NAMALWA (cell line): ENCODE measurements around the gene TXN2.
A peak's percentile ranks its signal among the peaks of the same experiment; 100 is the strongest.
"Not testable (repeated sequence)": the region's sequence is repeated elsewhere in the genome, so short reads cannot be mapped to it uniquely, and the experiment has no call there.

Experiments
- DNase-seq: peaks from one replicate; pipeline ENCODE4 v3.0.0-alpha.2; 2015; ENCODE audit warnings: low spot score

TXN2 gene

DNA sequence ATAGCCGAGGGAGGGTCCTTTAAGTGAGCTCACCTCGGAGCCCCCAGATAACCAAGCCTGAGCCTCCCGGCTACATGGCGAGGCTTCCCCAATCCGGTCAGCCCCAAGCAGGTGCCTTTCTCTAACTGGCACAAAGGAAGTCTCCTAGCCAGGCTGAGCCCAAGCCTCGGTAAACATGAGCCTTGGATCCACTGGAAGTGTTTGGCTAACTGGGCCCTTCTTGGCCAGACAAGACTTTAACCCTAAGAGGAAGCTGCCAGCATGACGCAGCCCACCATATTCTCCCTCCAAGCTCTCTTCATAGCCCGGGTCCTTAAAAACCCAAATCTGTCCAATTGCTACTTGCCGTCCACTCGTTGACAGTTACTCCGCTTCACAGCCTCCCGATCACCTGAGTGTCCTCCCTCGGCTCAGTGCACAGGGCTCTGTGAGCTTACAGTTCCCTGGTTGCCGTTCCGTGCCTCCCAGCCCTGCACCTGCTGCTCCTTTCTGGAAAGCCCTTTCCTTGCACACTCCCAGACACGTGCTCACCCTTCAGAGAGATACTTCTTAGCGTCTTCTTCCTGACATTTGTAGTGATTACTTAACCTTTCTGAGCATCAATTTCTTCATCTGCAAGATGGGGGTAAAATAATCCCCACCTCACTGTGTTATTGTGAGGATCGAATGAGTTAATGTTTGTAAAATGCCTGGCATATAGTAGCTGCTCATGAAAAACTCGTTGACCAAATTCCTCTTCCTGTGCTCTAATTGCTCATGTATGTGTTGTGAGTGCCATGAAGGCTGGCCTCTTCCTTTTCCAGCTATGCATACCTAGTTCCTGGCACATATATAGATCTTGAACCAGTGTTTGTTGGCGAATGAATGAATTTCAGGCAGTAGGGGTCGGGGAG lies 25.6 kb downstream of the TXN2 start:
- no peak for DNase-seq

DNA sequence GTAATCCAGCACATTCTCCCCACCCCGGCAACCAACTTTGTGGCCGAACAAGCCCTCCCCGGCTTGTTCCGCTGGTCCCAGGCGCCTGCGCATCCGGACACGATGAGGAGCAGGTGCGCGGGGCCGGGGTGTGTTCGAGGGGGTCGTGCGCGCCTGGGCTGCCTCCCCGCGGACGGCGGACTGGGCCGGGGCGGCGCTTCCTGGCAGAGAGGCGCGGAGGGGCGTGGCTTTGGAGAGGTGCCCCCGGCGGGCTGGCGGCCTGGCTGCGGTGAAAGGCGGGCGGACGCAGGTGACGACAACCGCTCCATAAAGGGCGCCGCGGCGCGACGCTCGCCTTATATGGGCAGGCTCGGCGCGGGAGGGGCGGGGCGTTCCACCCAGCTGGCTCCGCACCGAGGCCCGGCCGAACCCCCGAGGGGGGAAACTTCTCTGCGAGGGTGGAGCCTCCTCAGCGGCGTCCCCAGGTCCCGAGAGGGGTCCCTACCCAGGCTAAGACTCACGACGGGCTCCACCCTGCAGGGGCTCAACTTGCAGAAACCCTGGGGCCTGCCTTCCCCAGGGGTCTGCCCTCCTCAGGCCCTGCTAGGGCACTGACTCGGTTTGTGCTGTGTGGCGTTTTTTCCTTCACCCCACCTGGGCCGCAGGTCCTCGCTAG lies 26.4 kb downstream of the TXN2 start:
- peak; percentile 94 for DNase-seq

DNA sequence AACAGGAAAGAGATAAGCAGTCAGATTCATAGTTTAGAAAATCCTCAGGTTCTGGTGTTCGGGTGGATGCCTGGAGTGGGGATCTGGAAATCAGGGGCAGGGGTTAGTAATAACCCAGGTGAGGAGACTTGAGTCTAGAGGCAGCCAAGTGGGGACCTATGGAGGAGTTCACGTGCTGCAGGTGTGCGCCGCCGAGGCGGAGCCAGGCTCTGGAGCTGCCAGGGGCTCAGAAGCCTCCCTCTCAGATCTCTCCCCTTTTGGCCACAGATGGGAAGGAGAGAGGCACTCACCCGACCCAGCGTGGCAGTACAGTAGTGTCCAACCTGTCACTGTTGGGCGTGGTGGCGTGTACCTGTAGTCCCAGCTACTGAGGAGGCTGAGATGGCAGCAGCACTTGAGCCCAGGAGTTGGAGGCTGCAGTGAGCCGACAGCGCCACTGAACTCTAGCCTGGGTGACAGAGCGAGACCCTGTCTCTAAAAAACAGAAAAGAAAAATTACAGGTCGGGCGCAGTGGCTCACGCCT lies 27.5 kb downstream of the TXN2 start:
- DNase-seq = no peak

DNA sequence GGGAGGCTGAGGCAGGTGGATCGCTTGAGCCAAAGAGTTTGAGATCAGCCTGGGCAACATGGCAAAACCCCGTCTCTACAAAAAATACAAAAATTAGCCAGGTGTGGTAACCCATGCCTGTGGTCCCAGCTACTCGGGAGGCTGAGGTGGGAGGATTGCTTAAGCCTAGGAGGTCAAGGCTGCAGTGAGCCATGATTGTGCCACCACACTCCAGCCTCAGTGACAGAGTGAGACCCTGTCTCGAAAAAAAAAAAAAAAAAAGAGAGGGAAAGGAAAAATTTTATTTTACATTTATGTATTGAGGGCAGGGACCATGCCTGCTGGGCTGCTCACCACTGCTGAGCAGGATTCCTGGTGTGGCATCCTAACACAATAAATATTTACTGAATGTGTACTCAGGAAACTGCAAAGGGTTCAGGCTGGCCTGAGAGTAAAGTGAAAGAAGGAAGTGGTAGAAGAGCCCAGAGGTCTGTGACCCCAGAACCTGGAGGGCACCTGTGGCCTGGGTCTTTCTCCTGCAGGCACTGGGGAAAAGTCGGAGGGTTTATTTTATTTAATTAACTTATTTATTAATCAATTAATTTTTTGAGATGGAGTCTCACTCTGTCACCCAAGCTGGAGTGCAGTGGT lies 28.3 kb downstream of the TXN2 start:
- peak; percentile 44 for DNase-seq

DNA sequence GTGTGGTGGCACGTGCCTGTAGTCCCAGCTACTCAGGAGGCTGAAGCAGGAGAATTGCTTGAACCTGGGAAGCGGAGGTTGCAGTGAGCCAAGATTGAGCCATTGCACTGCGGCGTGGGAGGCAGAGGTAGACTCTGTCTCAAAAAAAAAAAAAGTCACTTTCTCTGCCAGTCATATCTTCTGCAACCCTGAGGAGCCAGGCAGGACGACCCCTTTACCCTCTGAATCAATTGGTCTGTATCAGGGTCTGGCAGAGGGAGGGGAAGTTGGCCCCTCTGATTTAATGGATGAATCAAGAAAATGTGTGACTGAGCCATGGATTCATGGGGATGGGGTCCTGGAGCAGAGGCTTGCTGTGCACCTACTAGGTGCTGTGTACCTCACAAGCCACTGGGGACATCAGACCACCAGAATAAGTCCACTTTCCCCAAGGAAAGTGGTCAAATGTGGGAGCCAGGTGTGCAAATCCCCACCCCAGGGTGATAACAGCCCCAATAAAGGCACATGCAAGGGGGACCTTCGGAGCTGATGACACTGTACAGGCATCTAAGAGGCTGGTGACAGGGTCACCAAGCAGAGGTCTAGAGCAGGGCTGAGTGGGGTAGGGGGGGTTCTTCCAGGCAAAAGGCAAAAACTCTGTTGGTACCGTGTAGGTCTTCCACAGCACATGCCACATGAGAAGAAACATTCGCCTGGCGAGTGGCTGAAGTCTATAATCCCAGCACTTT lies 29.0 kb downstream of the TXN2 start:
- DNase-seq = peak; percentile 39

DNA sequence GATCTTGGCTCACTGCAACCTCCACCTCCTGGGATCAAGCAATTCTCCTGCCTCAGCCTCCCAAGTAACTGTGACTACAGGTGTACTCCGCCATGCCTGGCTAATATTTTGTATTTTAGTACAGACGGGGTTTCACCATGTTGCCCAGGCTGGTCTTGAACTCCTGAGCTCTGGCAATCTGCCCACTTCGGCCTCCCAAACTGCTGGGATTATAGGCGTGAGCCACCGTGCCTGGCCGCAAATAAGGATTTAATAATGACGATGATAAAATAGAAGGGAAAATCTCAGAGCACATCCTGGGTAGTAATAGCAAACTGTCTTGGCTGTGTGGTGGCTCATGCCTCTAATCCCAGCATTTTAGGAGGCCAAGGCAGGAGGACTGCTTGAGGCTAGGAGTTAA lies 30.5 kb downstream of the TXN2 start:
- not testable (repeated sequence) for DNase-seq

DNA sequence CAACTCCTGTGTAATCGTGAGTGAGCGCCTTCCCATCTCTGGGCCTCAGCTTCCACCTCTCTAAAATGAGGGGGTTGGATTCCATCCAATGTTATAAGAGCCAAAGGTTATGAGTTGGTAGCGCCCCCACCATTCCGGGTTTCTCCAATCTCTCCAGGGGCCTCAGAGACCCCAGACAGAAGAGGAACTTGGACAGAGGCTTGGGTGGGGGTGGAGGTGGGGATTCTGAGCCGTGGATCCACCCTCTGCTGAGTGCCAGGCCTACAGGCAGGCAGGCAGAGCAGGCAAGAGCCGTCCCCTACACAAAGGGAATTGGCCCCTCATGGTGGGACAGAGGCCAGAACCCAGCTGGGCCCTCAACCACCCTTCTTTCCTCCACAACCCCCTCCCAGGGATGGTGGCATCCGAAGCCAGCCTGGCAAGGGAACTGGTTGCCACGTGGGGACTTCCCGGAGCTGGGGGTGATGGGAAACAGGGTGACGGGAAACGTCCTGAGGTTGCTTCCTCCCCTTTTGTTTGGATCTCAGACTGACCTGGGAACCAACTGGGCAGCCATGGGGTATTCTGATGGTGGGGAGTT lies 31.8 kb downstream of the TXN2 start:
- no peak for DNase-seq

DNA sequence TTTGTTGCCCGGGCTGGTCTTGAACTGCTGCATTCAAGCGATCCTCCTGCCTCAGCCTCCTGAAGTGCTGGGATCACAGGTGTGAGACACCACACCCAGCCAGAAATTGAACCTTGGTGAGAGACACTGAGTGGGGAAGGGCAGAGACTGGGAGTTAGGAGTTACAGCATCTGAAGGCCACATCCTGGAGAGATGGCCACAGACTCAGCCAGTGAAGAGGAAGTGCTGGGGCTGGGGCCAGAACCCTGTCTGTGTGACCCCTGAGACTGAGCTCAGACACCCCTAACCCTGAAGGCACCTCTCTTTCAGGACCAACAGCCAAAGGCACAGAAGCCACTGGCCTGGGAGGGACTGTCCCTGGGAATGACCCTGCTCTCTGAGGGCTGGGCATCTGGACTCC lies 33.8 kb downstream of the TXN2 start:
- DNase-seq = no peak

DNA sequence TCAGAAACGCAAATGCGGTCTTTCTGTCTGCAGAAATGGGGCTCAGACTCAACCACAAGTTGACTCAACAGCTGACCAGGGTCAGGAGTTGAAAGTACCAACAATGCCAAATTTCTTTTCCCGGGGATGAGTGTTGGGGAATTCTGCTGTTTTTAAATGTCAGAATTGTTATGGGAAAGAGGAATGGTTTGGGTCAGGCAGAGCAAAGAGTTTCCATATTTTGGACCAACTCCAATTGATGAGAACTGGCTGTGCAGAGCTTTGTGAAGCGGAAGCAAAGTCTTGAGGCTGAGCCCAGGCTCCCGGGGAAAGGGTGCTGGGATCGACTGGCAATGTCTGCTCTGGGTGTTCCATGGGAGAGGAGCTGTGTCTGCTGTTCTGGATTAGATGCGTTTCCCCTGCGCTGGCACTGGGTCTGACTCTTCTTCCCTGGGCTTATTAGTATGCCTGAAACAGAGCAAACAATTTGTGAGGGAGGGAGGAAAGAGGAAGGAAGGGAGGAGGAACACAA lies 36.2 kb downstream of the TXN2 start:
- no peak for DNase-seq

DNA sequence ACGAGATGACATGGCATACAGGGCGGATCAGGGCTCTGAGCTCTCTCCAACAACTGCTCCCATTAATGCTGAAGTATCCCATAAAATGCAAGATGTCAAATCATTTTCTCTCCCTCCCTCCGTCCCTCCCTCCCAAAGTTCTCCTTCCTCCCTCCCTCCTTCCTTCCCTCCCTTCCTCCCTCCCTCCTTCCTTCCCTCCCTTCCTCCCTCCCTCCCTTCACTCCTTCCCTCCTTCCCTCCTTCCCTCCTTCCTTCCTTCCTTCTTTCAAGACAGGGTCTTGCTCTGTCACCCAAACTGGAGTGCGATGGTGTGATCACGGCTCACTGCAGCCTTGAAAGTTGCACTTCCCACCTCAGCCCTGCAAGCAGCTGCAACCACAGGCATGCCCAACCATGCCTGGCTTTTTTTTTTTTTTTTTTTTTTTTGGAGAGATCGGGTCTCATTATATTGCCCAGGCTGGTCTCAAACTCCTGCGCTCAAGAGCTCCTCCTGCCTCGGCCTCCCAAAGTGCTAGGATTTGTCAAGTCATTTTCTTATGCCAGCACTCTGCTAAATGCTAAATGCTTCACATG lies 38.2 kb downstream of the TXN2 start:
- peak; percentile 37 for DNase-seq

DNA sequence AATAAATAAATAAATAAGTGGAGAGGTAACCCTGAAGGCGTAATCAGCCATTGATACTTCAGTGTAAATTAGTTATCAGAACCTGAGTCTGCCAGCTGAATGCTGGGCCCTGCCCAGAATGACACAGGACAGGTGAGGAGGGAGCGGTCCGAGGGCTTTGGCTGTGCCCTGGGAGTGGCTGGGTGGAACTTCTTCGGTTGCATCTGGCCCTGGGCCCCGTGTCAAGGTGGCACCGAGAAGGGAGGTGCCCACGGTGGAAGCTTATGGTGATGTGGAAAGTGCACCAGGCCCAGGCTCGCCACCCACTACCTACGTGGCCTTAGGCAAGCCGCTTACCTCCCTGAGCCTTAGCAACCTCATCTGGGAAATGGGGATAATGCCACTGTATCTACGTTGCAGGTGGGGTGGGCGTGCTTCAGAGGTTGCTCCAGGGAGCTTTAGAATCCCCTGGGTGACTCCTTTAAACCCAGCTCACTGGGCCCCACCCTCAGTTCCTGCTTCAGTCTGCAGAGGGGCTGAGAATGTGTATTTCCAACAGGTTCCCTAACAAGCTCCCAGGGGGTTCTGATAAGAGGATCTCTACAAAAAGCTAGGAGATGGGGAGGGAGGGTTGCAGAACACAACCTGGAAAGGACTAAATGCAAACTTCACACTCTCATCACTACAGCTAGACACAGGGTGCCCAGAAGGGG lies 38.8 kb downstream of the TXN2 start:
- no peak for DNase-seq

DNA sequence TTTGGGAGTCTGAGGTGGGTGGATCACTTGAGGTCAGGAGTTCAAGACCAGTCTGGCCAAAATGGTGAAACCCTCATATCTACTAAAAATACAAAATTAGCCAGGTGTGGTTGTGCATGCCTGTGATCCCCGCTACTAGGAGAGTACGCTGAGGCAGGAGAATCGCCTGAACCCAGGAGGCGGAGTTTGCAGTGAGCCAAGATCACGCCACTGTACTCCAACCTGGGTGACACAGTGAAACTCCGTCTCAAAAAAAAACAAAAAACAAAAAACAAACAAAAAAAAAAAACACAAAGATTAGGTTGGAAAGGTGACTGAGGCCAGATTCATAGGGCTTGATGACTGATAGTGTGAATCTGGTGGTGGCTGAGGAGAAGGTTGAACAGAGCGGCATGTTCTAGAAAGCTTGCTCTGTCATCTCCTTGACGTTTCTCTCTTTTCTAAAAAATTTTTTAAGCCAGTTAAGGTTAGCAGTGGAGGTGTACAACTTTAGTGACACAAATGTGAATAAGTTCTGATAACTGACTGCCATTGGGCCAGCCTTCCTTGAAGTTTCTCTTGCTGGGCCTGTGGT lies 40.9 kb downstream of the TXN2 start:
- no peak for DNase-seq

DNA sequence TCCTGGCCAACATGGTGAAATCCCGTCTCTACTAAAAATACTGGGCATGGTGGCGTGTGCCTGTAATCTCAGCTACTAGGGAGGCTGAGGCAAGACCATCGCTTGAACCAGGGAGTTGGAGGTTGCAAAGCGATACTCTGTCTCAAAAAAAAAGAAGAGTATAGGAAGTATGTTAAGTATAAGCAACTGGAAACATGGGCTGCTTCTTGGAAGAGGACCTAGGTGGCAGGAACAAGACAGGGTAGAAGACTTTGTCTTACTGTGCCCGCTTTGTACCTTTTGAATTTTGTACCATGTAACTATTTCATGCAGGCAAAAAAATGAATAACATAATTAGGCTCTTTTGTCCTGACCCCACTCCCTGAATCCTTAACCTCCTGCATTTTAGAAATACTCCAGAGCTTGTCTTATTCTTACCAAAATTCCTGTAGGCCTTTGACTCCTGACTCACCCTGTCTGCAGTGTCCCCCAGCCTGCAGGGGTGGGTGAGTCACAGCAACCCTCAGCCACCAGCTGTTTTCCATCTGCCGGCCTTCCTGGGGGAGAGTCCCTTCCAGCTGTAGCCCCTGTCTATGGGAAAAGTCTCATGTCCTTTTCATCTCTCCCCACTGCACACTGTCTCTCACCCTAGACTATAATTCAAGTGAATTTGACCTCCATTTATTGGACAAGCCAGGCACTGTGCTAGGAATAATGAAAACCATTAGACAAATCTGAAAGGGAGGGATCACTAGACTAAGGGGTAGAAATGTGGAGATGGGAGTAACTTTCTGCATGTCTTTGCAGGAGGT lies 41.8 kb downstream of the TXN2 start:
- DNase-seq = no peak

DNA sequence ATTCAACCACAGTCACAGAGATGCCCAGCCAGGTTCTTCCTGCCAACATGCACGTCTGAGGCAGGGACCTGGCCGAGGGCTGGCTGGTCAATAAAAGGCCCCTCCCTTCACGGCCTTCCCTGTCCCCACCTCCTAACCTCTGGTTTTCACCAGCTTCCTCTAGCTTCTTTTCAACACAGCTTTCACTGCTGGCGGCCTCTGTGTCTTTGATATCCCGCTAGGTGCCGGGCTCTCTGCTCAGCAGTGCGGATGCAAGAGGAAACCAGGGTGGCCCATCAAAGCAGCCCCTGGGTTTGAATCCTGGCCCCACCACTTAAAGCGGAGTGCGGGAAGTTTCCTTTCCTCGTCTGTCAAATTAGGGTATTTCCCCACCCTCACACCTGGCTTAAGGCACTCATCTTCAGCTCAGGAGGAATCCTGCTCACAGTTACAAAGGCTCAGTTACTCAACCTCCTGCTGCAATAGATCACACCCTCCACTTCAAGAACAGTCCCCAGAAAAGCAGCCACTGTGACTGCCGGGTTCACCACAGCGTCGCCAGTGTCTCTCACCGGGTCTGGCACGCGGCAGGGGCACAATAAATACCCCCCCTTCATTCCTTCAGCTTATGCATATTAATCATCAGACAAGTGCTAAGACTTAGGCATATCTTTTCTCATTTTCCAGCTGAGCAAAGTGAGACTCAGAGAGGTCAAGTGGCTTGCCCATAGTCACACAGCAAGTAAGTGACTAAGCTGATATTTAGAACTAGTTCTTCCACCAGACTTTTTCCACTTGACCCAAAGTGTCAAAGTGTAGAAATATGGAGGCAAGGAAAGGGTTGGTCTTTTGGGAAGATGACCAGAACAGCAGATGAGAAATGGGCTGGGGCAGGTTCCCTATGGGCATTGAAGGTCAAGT lies 45.7 kb downstream of the TXN2 start:
- peak; percentile 40 for DNase-seq

DNA sequence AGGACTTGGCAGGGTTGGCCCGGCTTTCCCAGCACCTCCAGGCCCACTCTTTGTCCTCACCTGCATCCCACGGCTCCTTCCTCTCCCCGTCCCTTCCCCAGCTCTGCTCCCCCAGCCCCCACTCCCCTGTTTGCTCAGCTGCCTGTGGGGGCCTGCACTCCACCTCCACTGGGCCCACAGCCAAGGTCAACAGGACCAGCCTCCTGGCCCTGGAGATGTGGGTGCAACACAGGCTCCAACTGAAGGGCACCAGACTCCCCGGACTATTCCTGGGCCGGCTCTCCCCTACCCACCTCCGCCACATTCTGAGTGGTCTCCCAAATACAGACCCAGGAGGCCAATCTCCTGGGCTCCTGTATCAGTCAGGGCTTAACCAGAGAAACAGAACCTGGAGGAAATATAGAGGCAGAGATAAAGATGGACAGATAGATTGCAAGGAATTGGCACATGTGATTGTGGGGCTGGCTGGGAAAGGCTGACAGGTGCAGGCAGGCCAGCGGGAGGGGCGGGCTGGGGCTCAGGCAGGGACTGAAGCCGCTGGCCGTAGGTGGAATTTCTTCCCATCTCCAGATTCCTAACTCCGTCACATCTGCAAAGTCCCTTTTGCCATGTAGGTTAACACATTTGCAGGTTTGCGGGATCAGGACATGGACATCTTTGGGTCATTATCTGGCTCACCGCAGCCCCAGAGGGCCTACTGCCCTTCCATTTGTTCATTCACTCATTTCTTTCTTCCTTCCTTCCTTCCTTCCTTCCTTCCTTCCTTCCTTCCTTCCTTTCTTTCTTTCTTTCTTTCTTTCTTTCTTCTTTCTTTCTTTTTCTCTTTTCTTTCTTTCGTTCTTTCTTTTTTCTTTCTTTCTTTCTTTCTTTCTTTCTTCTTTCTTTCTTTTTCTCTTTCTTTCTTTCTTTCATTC lies 47.9 kb downstream of the TXN2 start:
- no peak for DNase-seq

DNA sequence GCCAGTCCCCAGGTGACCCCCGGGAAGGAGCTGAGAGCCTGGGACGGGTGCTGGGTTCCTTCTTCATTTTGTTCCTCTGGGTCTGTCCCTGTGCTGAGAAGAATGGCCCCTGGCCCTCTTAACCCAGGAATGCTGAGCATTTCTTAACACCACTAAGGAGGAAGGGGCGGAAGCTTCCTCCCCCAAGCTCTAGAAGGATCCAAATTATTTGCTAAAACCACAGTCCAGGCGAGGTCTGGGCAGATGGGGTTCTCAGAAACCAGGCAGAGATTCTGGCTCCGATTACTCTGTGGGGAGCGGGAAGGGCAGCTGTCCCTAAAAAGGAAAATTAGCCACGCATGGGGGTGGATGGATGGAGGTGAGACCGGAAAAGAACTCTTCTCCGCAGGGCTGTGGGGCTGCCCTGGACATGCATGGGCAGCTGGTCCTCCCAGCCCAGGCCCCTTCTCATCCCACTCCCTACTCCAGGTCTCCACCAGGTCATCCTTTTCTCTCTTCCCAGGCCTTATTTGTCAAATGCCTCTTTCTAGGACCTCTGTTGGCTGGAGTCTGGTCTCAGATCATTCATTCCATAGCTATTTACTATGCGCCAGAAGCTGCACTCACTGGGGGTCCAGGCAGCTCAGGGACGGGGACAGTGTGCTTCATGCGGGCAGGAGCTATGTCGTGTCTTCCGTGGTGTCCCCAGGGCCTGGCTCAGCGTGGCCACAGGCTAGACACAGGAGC lies 48.7 kb downstream of the TXN2 start:
- DNase-seq = no peak

DNA sequence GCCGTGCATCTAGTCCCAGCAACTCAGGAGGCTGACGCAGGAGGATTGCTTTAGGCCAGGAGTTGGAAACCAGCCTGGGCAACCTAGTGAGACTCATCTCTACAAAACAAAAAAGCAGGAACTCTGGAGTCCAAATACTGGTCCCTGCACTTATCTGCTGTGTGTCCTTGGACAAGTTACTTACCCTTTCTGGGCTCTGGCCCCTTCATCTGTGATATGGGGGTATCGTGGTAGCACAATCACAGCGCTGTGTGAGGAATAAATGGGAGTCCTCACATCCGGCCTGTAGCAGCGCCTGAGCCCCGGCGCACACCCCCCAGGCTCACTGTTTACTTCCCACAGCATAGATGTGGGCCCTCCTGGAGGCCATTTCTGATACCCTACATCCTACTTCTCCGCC lies 49.5 kb downstream of the TXN2 start:
- DNase-seq = no peak
